ENCODE measurements around the gene NUP35. TPM values are rescaled to one million over a fixed set of nuclear protein-coding genes. Genes with fewer than 3 reads are reported as not detected.
"Not testable (repeated sequence)": the region's sequence is repeated elsewhere in the genome, so short reads cannot be mapped to it uniquely, and the experiment has no call there.

The NUP35 gene
- total RNA-seq, 1 experiment from 2014 or later = 43.3 TPM

GRCh38 chr2:183134016-183134415 is 9.8 kb downstream of the NUP35 start:
- DNase-seq (ENCODE audit: low read depth) = no peak

- DNase-seq (ENCODE audit: low read depth) = no peak
Observed at GRCh38 chr2:183148955-183149354, 24.7 kb downstream of the NUP35 start.

GRCh38 chr2:183149489-183149888 is 25.2 kb downstream of the NUP35 start:
- no peak for DNase-seq (ENCODE audit: low read depth)

- not testable (repeated sequence) for DNase-seq (ENCODE audit: low read depth)
Observed at GRCh38 chr2:183152280-183152679, 28.0 kb downstream of the NUP35 start.

GRCh38 chr2:183153967-183154366 is 29.7 kb downstream of the NUP35 start:
- no peak for DNase-seq (ENCODE audit: low read depth)

- not testable (repeated sequence) for DNase-seq (ENCODE audit: low read depth)
Observed at GRCh38 chr2:183154772-183155171, 30.5 kb downstream of the NUP35 start.

GRCh38 chr2:183157131-183157530 is 32.9 kb downstream of the NUP35 start:
- no peak for DNase-seq (ENCODE audit: low read depth)

- DNase-seq (ENCODE audit: low read depth) = no peak
Observed at GRCh38 chr2:183162362-183162761, 38.1 kb downstream of the NUP35 start.

GRCh38 chr2:183163821-183164649 is 39.8 kb downstream of the NUP35 start:
- no peak for DNase-seq (ENCODE audit: low read depth)

- no peak for DNase-seq (ENCODE audit: low read depth)
Observed at GRCh38 chr2:183164650-183165015, 40.4 kb downstream of the NUP35 start.

- DNase-seq (ENCODE audit: low read depth) = no peak
Observed at GRCh38 chr2:183166210-183166609, 42.0 kb downstream of the NUP35 start.

- DNase-seq (ENCODE audit: low read depth) = not testable (repeated sequence)
Observed at GRCh38 chr2:183166976-183167375, 42.7 kb downstream of the NUP35 start.

GRCh38 chr2:183172220-183172887 is 48.1 kb downstream of the NUP35 start:
- no peak for DNase-seq (ENCODE audit: low read depth)

GRCh38 chr2:183179156-183179555 is 54.9 kb downstream of the NUP35 start:
- peak; percentile 8 for DNase-seq (ENCODE audit: low read depth)

- DNase-seq (ENCODE audit: low read depth) = no peak
Observed at GRCh38 chr2:183185534-183185933, 61.3 kb downstream of the NUP35 start.

GRCh38 chr2:183186296-183186695 is 62.1 kb downstream of the NUP35 start:
- no peak for DNase-seq (ENCODE audit: low read depth)

GRCh38 chr2:183186766-183187165 is 62.5 kb downstream of the NUP35 start:
- DNase-seq (ENCODE audit: low read depth) = no peak

- DNase-seq (ENCODE audit: low read depth) = no peak
Observed at GRCh38 chr2:183192343-183192742, 68.1 kb downstream of the NUP35 start.

- DNase-seq (ENCODE audit: low read depth) = no peak
Observed at GRCh38 chr2:183193904-183194303, 69.7 kb downstream of the NUP35 start.

- DNase-seq (ENCODE audit: low read depth) = no peak
Observed at GRCh38 chr2:183195397-183195796, 71.2 kb downstream of the NUP35 start.

- DNase-seq (ENCODE audit: low read depth) = no peak
Observed at GRCh38 chr2:183195998-183196409, 71.8 kb downstream of the NUP35 start.

- DNase-seq (ENCODE audit: low read depth) = no peak
Observed at GRCh38 chr2:183204397-183204796, 80.2 kb downstream of the NUP35 start.

GRCh38 chr2:183207110-183207509 is 82.9 kb downstream of the NUP35 start:
- peak; percentile 12 for DNase-seq (ENCODE audit: low read depth)
